Endothelial cell (in vitro differentiated cells): ENCODE results near the gene SF3A2. TPM values are rescaled to one million over a fixed set of nuclear protein-coding genes. Genes with fewer than 3 reads are reported as not detected.

Source experiments
- DNase-seq: peaks from one replicate; pipeline ENCODE4 v3.0.0; 2021; ENCODE audit warnings: low spot score
- H3K27ac Mint-ChIP-seq: one replicate; pipeline ENCODE4 v1.8.0; 2021; ENCODE audit warnings: mixed read lengths, inconsistent platforms; ENCODE audit not compliant: unreplicated experiment
- H3K27me3 Mint-ChIP-seq: one replicate; pipeline ENCODE4 v1.8.0; 2021; ENCODE audit warnings: mild to moderate bottlenecking, moderate library complexity, mixed read lengths, inconsistent platforms; ENCODE audit not compliant: unreplicated experiment
- H3K36me3 Mint-ChIP-seq: one replicate; pipeline ENCODE4 v1.8.0; 2021; ENCODE audit warnings: mild to moderate bottlenecking, low read depth, mixed read lengths, inconsistent platforms; ENCODE audit not compliant: unreplicated experiment
- H3K4me1 Mint-ChIP-seq: one replicate; pipeline ENCODE4 v1.8.0; 2021; ENCODE audit warnings: mild to moderate bottlenecking, mixed read lengths, inconsistent platforms; ENCODE audit not compliant: unreplicated experiment
- H3K4me3 Mint-ChIP-seq: one replicate; pipeline ENCODE4 v1.8.0; 2021; ENCODE audit warnings: mild to moderate bottlenecking, mixed read lengths, inconsistent platforms; ENCODE audit not compliant: unreplicated experiment
- H3K9me3 Mint-ChIP-seq: one replicate; pipeline ENCODE4 v1.8.0; 2021; ENCODE audit warnings: mixed read lengths, inconsistent platforms; ENCODE audit not compliant: unreplicated experiment
- total RNA-seq: library from RNA; stranded (reverse); fragmentation: NEBNext Ultra II Directional; extraction: Animal tissue kit (Norgen Biotek cat#: 25700); gene quantifications from one replicate; pipeline ENCODE4 v1.2.1, GENCODE V29; 2021; ENCODE audit not compliant: unreplicated experiment
- TF ChIP-seq, protein P1 (sequence below): fragments of 200-600 bp; sonication (generic); IDR thresholded peaks from one replicate; pipeline ENCODE4 v1.5.0; 2021; ENCODE audit warnings: antibody characterized with exemption; ENCODE audit not compliant: unreplicated experiment

Gene SF3A2
- total RNA-seq, 1 donor from 2014 or later = 137 TPM

- DNase-seq = no peak
- TF ChIP-seq, protein P1, sequence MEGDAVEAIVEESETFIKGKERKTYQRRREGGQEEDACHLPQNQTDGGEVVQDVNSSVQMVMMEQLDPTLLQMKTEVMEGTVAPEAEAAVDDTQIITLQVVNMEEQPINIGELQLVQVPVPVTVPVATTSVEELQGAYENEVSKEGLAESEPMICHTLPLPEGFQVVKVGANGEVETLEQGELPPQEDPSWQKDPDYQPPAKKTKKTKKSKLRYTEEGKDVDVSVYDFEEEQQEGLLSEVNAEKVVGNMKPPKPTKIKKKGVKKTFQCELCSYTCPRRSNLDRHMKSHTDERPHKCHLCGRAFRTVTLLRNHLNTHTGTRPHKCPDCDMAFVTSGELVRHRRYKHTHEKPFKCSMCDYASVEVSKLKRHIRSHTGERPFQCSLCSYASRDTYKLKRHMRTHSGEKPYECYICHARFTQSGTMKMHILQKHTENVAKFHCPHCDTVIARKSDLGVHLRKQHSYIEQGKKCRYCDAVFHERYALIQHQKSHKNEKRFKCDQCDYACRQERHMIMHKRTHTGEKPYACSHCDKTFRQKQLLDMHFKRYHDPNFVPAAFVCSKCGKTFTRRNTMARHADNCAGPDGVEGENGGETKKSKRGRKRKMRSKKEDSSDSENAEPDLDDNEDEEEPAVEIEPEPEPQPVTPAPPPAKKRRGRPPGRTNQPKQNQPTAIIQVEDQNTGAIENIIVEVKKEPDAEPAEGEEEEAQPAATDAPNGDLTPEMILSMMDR = no peak
- Mint-ChIP-seq H3K36me3 (no peaks in the 10 kb centered on the region), H3K27ac (no peak overlapping the region), H3K4me1 (peaks cover 5% of the 10 kb centered on the region), H3K9me3 (no peaks in the 10 kb centered on the region), H3K27me3 (peaks cover 8% of the 10 kb centered on the region), H3K4me3 (no peak overlapping the region)
These were observed 16.1 kb downstream of the SF3A2 start for GRCh38 chr19:2252797-2253105.

- Mint-ChIP-seq H3K9me3 (no peaks in the 10 kb centered on the region), H3K27me3 (peaks cover 8% of the 10 kb centered on the region), H3K4me3 (peak overlapping the region; percentile 65), H3K36me3 (no peaks in the 10 kb centered on the region), H3K27ac (peak overlapping the region; percentile 48), H3K4me1 (peaks cover 5% of the 10 kb centered on the region)
- TF ChIP-seq, protein P1 = peak; percentile 0
- no peak for DNase-seq
These were observed 16.8 kb downstream of the SF3A2 start for GRCh38 chr19:2253106-2254063.

DNA sequence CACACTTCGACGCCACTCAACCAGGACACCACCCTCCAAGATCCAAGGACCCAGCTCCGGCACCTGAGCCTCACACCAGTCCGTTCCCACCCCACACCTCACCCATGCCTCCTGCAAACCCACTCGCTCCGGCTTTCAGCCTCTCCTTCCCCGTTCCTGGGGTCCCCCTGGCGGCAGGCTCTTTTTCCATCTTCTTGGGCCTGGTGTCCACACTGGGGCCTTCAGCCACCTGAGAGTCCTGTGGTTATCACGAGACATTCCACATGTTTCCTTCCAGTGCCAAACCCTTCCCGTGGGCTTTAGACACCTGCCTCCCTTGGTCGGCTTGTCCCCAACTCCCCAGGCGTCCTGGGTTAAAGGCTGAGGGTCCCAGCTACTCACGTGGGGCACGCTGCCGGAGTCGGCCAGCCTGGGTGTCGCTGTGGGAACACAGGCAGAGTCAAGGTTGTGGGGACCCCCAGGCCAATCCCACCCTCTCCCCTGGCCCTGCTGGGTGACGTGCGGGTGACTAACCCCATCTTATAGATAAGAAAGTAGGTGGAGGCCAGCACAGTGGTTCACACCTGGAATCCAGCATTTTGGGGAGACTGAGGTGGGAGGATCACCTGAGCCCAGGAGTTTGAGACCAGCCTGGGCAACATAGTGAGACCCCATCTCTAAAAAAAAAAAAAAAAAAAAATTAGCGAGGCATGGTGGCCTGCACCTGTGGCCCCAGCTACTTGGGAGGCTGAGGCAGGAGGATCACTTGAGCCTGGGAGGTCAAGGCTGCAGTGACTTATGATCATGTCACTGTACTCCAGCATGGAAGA lies 17.6 kb downstream of the SF3A2 start:
- Mint-ChIP-seq H3K9me3 (no peaks in the 10 kb centered on the region), H3K27ac (peak overlapping the region; percentile 48), H3K27me3 (peaks cover 8% of the 10 kb centered on the region), H3K4me3 (peak overlapping the region; percentile 65), H3K4me1 (peaks cover 5% of the 10 kb centered on the region), H3K36me3 (no peaks in the 10 kb centered on the region)
- peak; percentile 82 for DNase-seq
- TF ChIP-seq, protein P1 = no peak

- H3K4me1 Mint-ChIP-seq = peaks cover 5% of the 10 kb centered on the region
- no peak overlapping the region for H3K27ac Mint-ChIP-seq
- no peaks in the 10 kb centered on the region for H3K9me3 Mint-ChIP-seq
- no peak for DNase-seq
- H3K27me3 Mint-ChIP-seq = peaks cover 7% of the 10 kb centered on the region
- H3K4me3 Mint-ChIP-seq = no peak overlapping the region
- TF ChIP-seq, protein P1 = no peak
- H3K36me3 Mint-ChIP-seq = no peaks in the 10 kb centered on the region
These were observed 18.7 kb downstream of the SF3A2 start for GRCh38 chr19:2255112-2255845.
